OCI-LY1 (cell line): Measurements from ENCODE around the gene STAC3.

Source experiments
- CTCF ChIP-seq: fragments of 200-600 bp; sonication (generic), shearing (Covaris generic); IDR thresholded peaks from 2 replicates; pipeline ENCODE4 v1.5.1; 2017; ENCODE audit warnings: mild to moderate bottlenecking, antibody characterized with exemption, low read length, moderate library complexity, mixed read lengths
- EZH2 ChIP-seq: fragments of 200-600 bp; sonication (generic), shearing (Covaris generic); IDR thresholded peaks from 2 replicates; pipeline ENCODE4 v1.8.0; 2017; ENCODE audit warnings: borderline replicate concordance, mixed run types, mild to moderate bottlenecking, antibody characterized with exemption, low read length, moderate library complexity, mixed read lengths

- no peak for TF ChIP-seq CTCF
- no peak for TF ChIP-seq EZH2
These were observed 48.6 kb upstream of the STAC3 start for GRCh38 chr12:57299514-57300016.
